Measurements from ENCODE around the gene FMO2. TPM values are rescaled to one million over a fixed set of nuclear protein-coding genes. Genes with fewer than 3 reads are reported as not detected.
A peak's percentile ranks its signal among the peaks of the same experiment; 100 is the strongest.

FMO2 gene
- total RNA-seq, 1 donor from 2014 or later = not detected

GRCh38 chr1:171210355-171210754 is 25.3 kb downstream of the FMO2 start:
- no peaks in the 10 kb centered on the region for H4K20me1 ChIP-seq (ENCODE audit: insufficient read depth, low read length)
- DNase-seq (ENCODE audit: low read depth) (no peak), FAIRE-seq (no peak)
- H2AFZ ChIP-seq (ENCODE audit: low read depth, low read length) = no peak overlapping the region
- no peak overlapping the region for H3K9ac ChIP-seq (ENCODE audit: low read length)
- no peaks in the 10 kb centered on the region for H3K9me3 ChIP-seq (ENCODE audit: insufficient read depth, low read depth, low read length)
- Mint-ChIP-seq H3K27ac (ENCODE audit: unreplicated experiment) (no peak overlapping the region), H3K4me1 (ENCODE audit: low read depth, unreplicated experiment) (peaks cover 4% of the 10 kb centered on the region), H3K9me3 (ENCODE audit: unreplicated experiment) (no peaks in the 10 kb centered on the region), H3K36me3 (ENCODE audit: low read depth, unreplicated experiment) (no peaks in the 10 kb centered on the region), H3K4me3 (ENCODE audit: unreplicated experiment) (no peak overlapping the region), H3K27me3 (ENCODE audit: low read depth, unreplicated experiment) (peaks cover 3% of the 10 kb centered on the region)
- no peaks in the 10 kb centered on the region for H3K79me2 ChIP-seq (ENCODE audit: insufficient read depth, low read length)
- peaks cover 3% of the 10 kb centered on the region for H3K27me3 ChIP-seq (ENCODE audit: insufficient read depth, low read length)
- H3K36me3 ChIP-seq (ENCODE audit: insufficient read depth, low read length) = no peaks in the 10 kb centered on the region
- no peaks in the 10 kb centered on the region for H3K4me1 ChIP-seq (ENCODE audit: insufficient read depth, low read length)
- H3K27ac ChIP-seq (ENCODE audit: low read depth, low read length) = no peak overlapping the region
- H3K4me2 ChIP-seq (ENCODE audit: low read length) = no peak overlapping the region
- TF ChIP-seq CTCF (IDR thresholded peaks at IDR 0.05; ENCODE audit: insufficient read depth, low read depth, low read length) (no peak), EZH2 (IDR thresholded peaks at IDR 0.05; ENCODE audit: insufficient read depth, low read length) (no peak)
- no peak overlapping the region for H3K4me3 ChIP-seq (ENCODE audit: insufficient read depth, low read depth, low read length)

- no peak for TF ChIP-seq CTCF (IDR thresholded peaks at IDR 0.05; ENCODE audit: insufficient read depth, low read depth, low read length)
- no peak for TF ChIP-seq EZH2 (IDR thresholded peaks at IDR 0.05; ENCODE audit: insufficient read depth, low read length)
- Histone ChIP-seq H3K36me3 (ENCODE audit: insufficient read depth, low read length) (no peaks in the 10 kb centered on the region), H4K20me1 (ENCODE audit: insufficient read depth, low read length) (no peaks in the 10 kb centered on the region), H3K4me1 (ENCODE audit: insufficient read depth, low read length) (no peaks in the 10 kb centered on the region), H3K9me3 (ENCODE audit: insufficient read depth, low read depth, low read length) (no peaks in the 10 kb centered on the region), H2AFZ (ENCODE audit: low read depth, low read length) (no peak overlapping the region), H3K4me2 (ENCODE audit: low read length) (no peak overlapping the region), H3K27me3 (ENCODE audit: insufficient read depth, low read length) (peaks cover 3% of the 10 kb centered on the region), H3K4me3 (ENCODE audit: insufficient read depth, low read depth, low read length) (no peak overlapping the region), H3K79me2 (ENCODE audit: insufficient read depth, low read length) (no peaks in the 10 kb centered on the region), H3K27ac (ENCODE audit: low read depth, low read length) (no peak overlapping the region), H3K9ac (ENCODE audit: low read length) (no peak overlapping the region)
- Mint-ChIP-seq H3K4me3 (ENCODE audit: unreplicated experiment) (no peak overlapping the region), H3K27ac (ENCODE audit: unreplicated experiment) (no peak overlapping the region), H3K4me1 (ENCODE audit: low read depth, unreplicated experiment) (peaks cover 4% of the 10 kb centered on the region), H3K9me3 (ENCODE audit: unreplicated experiment) (no peaks in the 10 kb centered on the region), H3K27me3 (ENCODE audit: low read depth, unreplicated experiment) (no peaks in the 10 kb centered on the region), H3K36me3 (ENCODE audit: low read depth, unreplicated experiment) (no peaks in the 10 kb centered on the region)
- no peak for DNase-seq (ENCODE audit: low read depth)
- FAIRE-seq = peak; percentile 17
These were observed 27.7 kb downstream of the FMO2 start for GRCh38 chr1:171212607-171213351.
